OCI-LY3 (cell line): ENCODE results near the gene MAGI2.

Experiments
- H2AFZ ChIP-seq: fragments of 200-600, 300-600 bp; shearing (Covaris generic); 2 replicates; pipeline ENCODE4 v1.6.0; 2014; ENCODE audit warnings: antibody characterized with exemption, low read depth, low read length
- H3K27ac ChIP-seq: fragments of 200-600, 300-600 bp; sonication (generic); 2 replicates; pipeline ENCODE4 v1.5.1; 2014; ENCODE audit warnings: mild to moderate bottlenecking, low read length, moderate library complexity, mixed read lengths
- H3K27me3 ChIP-seq: fragments of 200-600, 300-600 bp; sonication (generic); 2 replicates; pipeline ENCODE4 v1.6.1; 2014; ENCODE audit warnings: low read depth, low read length, mixed read lengths
- H3K36me3 ChIP-seq: fragments of 200-600, 300-600 bp; sonication (generic); replicated peaks from 2 replicates; pipeline ENCODE3; 2014; ENCODE audit warnings: low read depth, low read length, mixed read lengths
- H3K4me1 ChIP-seq: fragments of 300-600, 200-600 bp; sonication (generic); 2 replicates; pipeline ENCODE4 v1.6.1; 2014; ENCODE audit warnings: low read length, mixed read lengths
- H3K4me2 ChIP-seq: fragments of 200-600, 300-600 bp; sonication (generic); 2 replicates; pipeline ENCODE4 v1.6.1; 2014; ENCODE audit warnings: low read length, mixed read lengths
- H3K4me3 ChIP-seq: fragments of 300-600, 200-600 bp; sonication (generic); 2 replicates; pipeline ENCODE4 v1.5.1; 2014; ENCODE audit warnings: antibody characterized with exemption, mild to moderate bottlenecking, low read length, moderate library complexity
- H3K79me2 ChIP-seq: fragments of 300-600, 200-600 bp; shearing (Covaris generic); 2 replicates; pipeline ENCODE4 v1.6.1; 2014; ENCODE audit warnings: mild to moderate bottlenecking, low read length, mixed read lengths
- H3K9ac ChIP-seq: fragments of 300-600, 200-600 bp; shearing (Covaris generic); 2 replicates; pipeline ENCODE4 v1.6.0; 2014; ENCODE audit warnings: mild to moderate bottlenecking, low read length, moderate library complexity
- H3K9me3 ChIP-seq: fragments of 200-600, 300-600 bp; shearing (Covaris generic); 2 replicates; pipeline ENCODE4 v1.6.1; 2014; ENCODE audit warnings: low read length, mixed read lengths; ENCODE audit not compliant: insufficient read depth
- H4K20me1 ChIP-seq: fragments of 200-600, 300-600 bp; sonication (generic); 2 replicates; pipeline ENCODE4 v1.6.1; 2016; ENCODE audit warnings: low read length, mixed read lengths; ENCODE audit not compliant: insufficient read depth
- CTCF ChIP-seq: fragments of 200-600, 300-600 bp; sonication (generic); IDR thresholded peaks from 2 replicates; pipeline ENCODE4 v1.5.1; 2014; ENCODE audit warnings: antibody characterized with exemption, low read length, low read depth
- EZH2phosphoT487 ChIP-seq: fragments of 200-600 bp; shearing (Covaris generic); IDR thresholded peaks from 2 replicates; pipeline ENCODE4 v1.6.1; 2018; ENCODE audit warnings: antibody characterized with exemption, mixed run types, low read depth

MAGI2 gene

GRCh38 chr7:78396210-78396609 is 1057.3 kb downstream of the MAGI2 start:
- H4K20me1 ChIP-seq = no peaks in the 10 kb centered on the region
- H3K4me1 ChIP-seq = no peaks in the 10 kb centered on the region
- H2AFZ ChIP-seq = no peak overlapping the region
- no peak overlapping the region for H3K27ac ChIP-seq
- no peaks in the 10 kb centered on the region for H3K79me2 ChIP-seq
- no peaks in the 10 kb centered on the region for H3K9me3 ChIP-seq
- TF ChIP-seq EZH2phosphoT487 (no peak), CTCF (no peak)
- H3K27me3 ChIP-seq = no peaks in the 10 kb centered on the region
- H3K4me2 ChIP-seq = no peak overlapping the region
- H3K9ac ChIP-seq = no peak overlapping the region
- H3K36me3 ChIP-seq = no peaks in the 10 kb centered on the region
- no peak overlapping the region for H3K4me3 ChIP-seq

- Histone ChIP-seq H3K27ac (no peak overlapping the region), H3K27me3 (no peaks in the 10 kb centered on the region), H2AFZ (no peak overlapping the region), H3K36me3 (no peaks in the 10 kb centered on the region), H3K4me2 (no peak overlapping the region), H3K4me3 (no peak overlapping the region), H3K79me2 (no peaks in the 10 kb centered on the region), H3K9ac (no peak overlapping the region), H3K9me3 (no peaks in the 10 kb centered on the region), H3K4me1 (no peaks in the 10 kb centered on the region), H4K20me1 (no peaks in the 10 kb centered on the region)
- no peak for TF ChIP-seq CTCF
- TF ChIP-seq EZH2phosphoT487 = no peak
These were observed 1058.0 kb downstream of the MAGI2 start for GRCh38 chr7:78395298-78396036.

- Histone ChIP-seq H3K9me3 (no peaks in the 10 kb centered on the region), H3K27ac (no peak overlapping the region), H3K9ac (no peak overlapping the region), H3K4me3 (no peak overlapping the region), H3K79me2 (no peaks in the 10 kb centered on the region), H3K4me2 (no peak overlapping the region), H2AFZ (no peak overlapping the region), H3K36me3 (no peaks in the 10 kb centered on the region), H3K27me3 (no peaks in the 10 kb centered on the region), H4K20me1 (no peaks in the 10 kb centered on the region), H3K4me1 (no peaks in the 10 kb centered on the region)
- TF ChIP-seq EZH2phosphoT487 = no peak
These were observed 1064.4 kb downstream of the MAGI2 start for GRCh38 chr7:78389022-78389421.

- Histone ChIP-seq H3K4me3 (no peak overlapping the region), H3K4me2 (no peak overlapping the region), H3K9me3 (no peaks in the 10 kb centered on the region)
These were observed 1066.9 kb downstream of the MAGI2 start for GRCh38 chr7:78386520-78386919.

More at GRCh38 chr7:78386520-78386919, 1066.9 kb downstream of the MAGI2 start:
- no peaks in the 10 kb centered on the region for H3K79me2 ChIP-seq
- H2AFZ ChIP-seq = no peak overlapping the region
- no peaks in the 10 kb centered on the region for H3K27me3 ChIP-seq
- H3K36me3 ChIP-seq = no peaks in the 10 kb centered on the region
- no peak overlapping the region for H3K9ac ChIP-seq
- H3K27ac ChIP-seq = no peak overlapping the region
- no peak for TF ChIP-seq CTCF
- no peak for TF ChIP-seq EZH2phosphoT487
- H3K4me1 ChIP-seq = no peaks in the 10 kb centered on the region
- H4K20me1 ChIP-seq = no peaks in the 10 kb centered on the region
